ENCODE results near the gene SPATA46. TPM values are rescaled to one million over a fixed set of nuclear protein-coding genes. Genes with fewer than 3 reads are reported as not detected.
A peak's percentile ranks its signal among the peaks of the same experiment; 100 is the strongest.

Gene SPATA46
- total and polyA plus RNA-seq, 2 of the 8 experiments (the other 6 are each of a cell fraction or from before 2014, with no cell fraction given): not detected

- ChIA-PET CTCF (ENCODE audit: partially characterized antibody) (interaction anchor here (0.5 to 1.9 kb wide), 3 partner anchors 63 to 583 kb away, joined by 3 to 5 read pairs (median 3); no protein-coding TSS in a partner anchor), POLR2A (ENCODE audit: partially characterized antibody) (no interaction called here)
- TF ChIP-seq MAX (IDR thresholded peaks at IDR 0.05): no peak
- TF ChIP-seq CBX8 (IDR thresholded peaks at IDR 0.05; ENCODE audit: borderline replicate concordance, low read depth, low read length): no peak
- no peak for TF ChIP-seq USF2 (IDR thresholded peaks at IDR 0.05; ENCODE audit: low read length)
- TF ChIP-seq KDM4A (IDR thresholded peaks at IDR 0.05; ENCODE audit: low read depth, low read length, severe bottlenecking): no peak
- no peak for TF ChIP-seq TBP (IDR thresholded peaks at IDR 0.05; ENCODE audit: low read depth, low read length)
- no peak for TF ChIP-seq TEAD4 (IDR thresholded peaks at IDR 0.05; ENCODE audit: low read depth, low read length)
- TF ChIP-seq CHD2 (IDR thresholded peaks at IDR 0.05; ENCODE audit: low read length): no peak
- TF ChIP-seq JUN (IDR thresholded peaks at IDR 0.05; ENCODE audit: low read depth, low read length): no peak
- TF ChIP-seq YY1 (IDR thresholded peaks at IDR 0.05; ENCODE audit: low read depth, low read length): no peak
- TF ChIP-seq ATF3 (IDR thresholded peaks at IDR 0.05; ENCODE audit: insufficient read depth, low read depth, low read length): no peak
- no peak for TF ChIP-seq POU5F1 (IDR thresholded peaks at IDR 0.05; ENCODE audit: low read depth, low read length)
- TF ChIP-seq E2F6 (IDR thresholded peaks at IDR 0.05): no peak
- TF ChIP-seq TCF12 (IDR thresholded peaks at IDR 0.05; ENCODE audit: low read depth, low read length): no peak
Observed at GRCh38 chr1:162405800-162406199, 29.1 kb upstream of the SPATA46 start.

More at GRCh38 chr1:162405800-162406199, 29.1 kb upstream of the SPATA46 start:
- H3K4me2 ChIP-seq (ENCODE audit: insufficient read depth in 1 of 2, low read depth in 2 of 2, low read length in 2 of 2): no peak overlapping the region
- no peak overlapping the region for H4K8ac ChIP-seq (ENCODE audit: extremely low read depth, insufficient read depth, low read length)
- no peak overlapping the region for H3K4me3 ChIP-seq (ENCODE audit: extremely low read depth in 1 of 4, insufficient read depth in 2 of 4, low read depth in 3 of 4, low read length in 4 of 4)
- H3K4me1 ChIP-seq (replicated peaks in 1 of 4; ENCODE audit: control insufficient read depth in 3 of 4, insufficient read depth in 4 of 4, low read length in 3 of 4): no peaks in the 10 kb centered on the region
- no peak overlapping the region for H3K9ac ChIP-seq (replicated peaks in 1 of 4; ENCODE audit: extremely low read depth in 1 of 4, low read depth in 3 of 4, low read length in 3 of 4)
- H3K27me3 ChIP-seq (replicated peaks in 1 of 4; ENCODE audit: control insufficient read depth in 3 of 4, extremely low read depth in 1 of 4, insufficient read depth in 3 of 4, low read length in 3 of 4): no peaks in the 10 kb centered on the region
- FAIRE-seq: no peak
- no peaks in the 10 kb centered on the region for H4K20me1 ChIP-seq (replicated peaks in 1 of 2; ENCODE audit: control insufficient read depth in 1 of 2, insufficient read depth in 2 of 2, low read length in 2 of 2)
- no peak overlapping the region for H4K91ac ChIP-seq (replicated peaks; ENCODE audit: insufficient read length, low read length)
- H3K14ac ChIP-seq (ENCODE audit: insufficient read length): no peak overlapping the region
- H2BK15ac ChIP-seq (ENCODE audit: low read length): no peak overlapping the region
- WGBS, 2 experiments (ENCODE audit: extremely low coverage in 1 of 2, insufficient coverage in 1 of 2, insufficient read length in 1 of 2, insufficient replicate concordance in 2 of 2, low coverage in 1 of 2, low lambda C conversion rate in 2 of 2, missing lambda C conversion rate in 1 of 2): 96% methylated on average over 5 of the region's 5 CpGs; no CpG with 5 or more reads in 1 of the 2 experiments
- no peak overlapping the region for H2AK5ac ChIP-seq (ENCODE audit: low read depth, low read length)
- no peak overlapping the region for H2BK5ac ChIP-seq (ENCODE audit: low read depth, low read length)
- no peak overlapping the region for H2BK120ac ChIP-seq (replicated peaks; ENCODE audit: low read depth, low read length)
- no peaks in the 10 kb centered on the region for H3K36me3 ChIP-seq (ENCODE audit: control insufficient read depth in 2 of 4, insufficient read depth in 4 of 4, low read length in 3 of 4)
- no peak overlapping the region for H3K56ac ChIP-seq (replicated peaks; ENCODE audit: insufficient read length, low read depth, low read length)
- H3K79me1 ChIP-seq (ENCODE audit: low read depth, low read length): no peaks in the 10 kb centered on the region
- H2AFZ ChIP-seq (ENCODE audit: low read length): 0 out of 2 replicates have a peak overlapping the region, but pooled peaks have one; percentile 20
- no peak overlapping the region for H3K18ac ChIP-seq (ENCODE audit: extremely low read depth, low read length)
- H3K4ac ChIP-seq (replicated peaks; ENCODE audit: insufficient read length, low read depth, low read length): no peak overlapping the region
- no peak overlapping the region for H4K5ac ChIP-seq (ENCODE audit: insufficient read length, low read depth, low read length)
- no peak for DNase-seq (ENCODE audit: low read depth in 1 of 2, low spot score in 2 of 2)
- H2BK12ac ChIP-seq (ENCODE audit: low read depth, low read length): no peak overlapping the region
- H2BK20ac ChIP-seq (ENCODE audit: low read length): no peak overlapping the region
- H3K9me3 ChIP-seq (ENCODE audit: insufficient read depth in 2 of 2, low read depth in 1 of 2, low read length in 1 of 2): no peaks in the 10 kb centered on the region
- H3K27ac ChIP-seq (ENCODE audit: low read depth, low read length): no peak overlapping the region
- no peaks in the 10 kb centered on the region for H3K79me2 ChIP-seq (ENCODE audit: control insufficient read depth in 1 of 2, insufficient read depth in 2 of 2, low read length in 2 of 2)
- H3K23me2 ChIP-seq (ENCODE audit: low read depth, low read length): no peaks in the 10 kb centered on the region; the same call in 1 of the 2 replicates
- H3K23ac ChIP-seq (ENCODE audit: insufficient read length): no peak overlapping the region
